Measurements from ENCODE around the gene TRIP10.
"Not testable (repeated sequence)": the region's sequence is repeated elsewhere in the genome, so short reads cannot be mapped to it uniquely, and the experiment has no call there.

TRIP10 gene

GRCh38 chr19:6739390-6739882 is at the start of gene TRIP10:
TRIP10 (plus strand) TSS chr19:6739680; CDS start chr19:6739762, 82 bp downstream.
- DNase-seq (ENCODE audit: low spot score) = peak; percentile 94

GRCh38 chr19:6690160-6690885 is 49.2 kb upstream of the TRIP10 start:
- no peak for DNase-seq (ENCODE audit: low spot score)

- DNase-seq (ENCODE audit: low spot score) = no peak
Observed at GRCh38 chr19:6691342-6691741, 48.1 kb upstream of the TRIP10 start.

- DNase-seq (ENCODE audit: low spot score) = no peak
Observed at GRCh38 chr19:6692027-6692426, 47.5 kb upstream of the TRIP10 start.

- no peak for DNase-seq (ENCODE audit: low spot score)
Observed at GRCh38 chr19:6693056-6693471, 46.4 kb upstream of the TRIP10 start.

- no peak for DNase-seq (ENCODE audit: low spot score)
Observed at GRCh38 chr19:6693681-6694080, 45.8 kb upstream of the TRIP10 start.

- DNase-seq (ENCODE audit: low spot score) = no peak
Observed at GRCh38 chr19:6694147-6694815, 45.2 kb upstream of the TRIP10 start.

GRCh38 chr19:6696239-6696820 is 43.1 kb upstream of the TRIP10 start:
- DNase-seq (ENCODE audit: low spot score) = no peak

- no peak for DNase-seq (ENCODE audit: low spot score)
Observed at GRCh38 chr19:6697291-6697690, 42.2 kb upstream of the TRIP10 start.

GRCh38 chr19:6699935-6700334 is 39.5 kb upstream of the TRIP10 start:
- DNase-seq (ENCODE audit: low spot score) = no peak

GRCh38 chr19:6700586-6701316 is 38.7 kb upstream of the TRIP10 start:
- no peak for DNase-seq (ENCODE audit: low spot score)

- DNase-seq (ENCODE audit: low spot score) = no peak
Observed at GRCh38 chr19:6705931-6706632, 33.4 kb upstream of the TRIP10 start.

- DNase-seq (ENCODE audit: low spot score) = no peak
Observed at GRCh38 chr19:6706633-6706958, 32.9 kb upstream of the TRIP10 start.

- no peak for DNase-seq (ENCODE audit: low spot score)
Observed at GRCh38 chr19:6707011-6707657, 32.3 kb upstream of the TRIP10 start.

- DNase-seq (ENCODE audit: low spot score) = no peak
Observed at GRCh38 chr19:6707658-6708018, 31.8 kb upstream of the TRIP10 start.

GRCh38 chr19:6708346-6708745 is 31.1 kb upstream of the TRIP10 start:
- DNase-seq (ENCODE audit: low spot score) = no peak

GRCh38 chr19:6708913-6709312 is 30.6 kb upstream of the TRIP10 start:
- DNase-seq (ENCODE audit: low spot score) = not testable (repeated sequence)

- no peak for DNase-seq (ENCODE audit: low spot score)
Observed at GRCh38 chr19:6709549-6709948, 29.9 kb upstream of the TRIP10 start.

GRCh38 chr19:6710273-6711077 is 29.0 kb upstream of the TRIP10 start:
- no peak for DNase-seq (ENCODE audit: low spot score)

- DNase-seq (ENCODE audit: low spot score) = no peak
Observed at GRCh38 chr19:6711078-6711361, 28.5 kb upstream of the TRIP10 start.

- DNase-seq (ENCODE audit: low spot score) = no peak
Observed at GRCh38 chr19:6711605-6712004, 27.9 kb upstream of the TRIP10 start.

All from AG20443 (cell line).